OCI-LY1 (cell line): ENCODE results near the gene SYTL5.

ENCODE experiments used
- H2AFZ ChIP-seq: fragments of 200-600 bp; sonication (generic), shearing (Covaris generic); 2 replicates; pipeline ENCODE4 v1.6.0; 2014; ENCODE audit warnings: antibody characterized with exemption, mild to moderate bottlenecking, low read length
- H3F3A ChIP-seq: fragments of 200-600 bp; sonication (generic), shearing (Covaris generic); 2 replicates; pipeline ENCODE4 v1.6.0; 2014; ENCODE audit warnings: mild to moderate bottlenecking, antibody characterized with exemption, low read length, moderate library complexity; ENCODE audit not compliant: insufficient read depth
- H3K27ac ChIP-seq: fragments of 200-600 bp; sonication (generic); 2 replicates; pipeline ENCODE4 v1.5.1; 2014; ENCODE audit warnings: low read length, mixed run types, mild to moderate bottlenecking, low read depth; ENCODE audit not compliant: poor library complexity, severe bottlenecking
- H3K27me3 ChIP-seq: fragments of 200-600 bp; sonication (generic); 2 replicates; pipeline ENCODE4 v1.6.0; 2014; ENCODE audit warnings: antibody characterized with exemption, mild to moderate bottlenecking, low read length, moderate library complexity; ENCODE audit not compliant: insufficient read depth
- H3K36me3 ChIP-seq: fragments of 200-600 bp; sonication (generic); 2 replicates; pipeline ENCODE4 v1.6.1; 2014; ENCODE audit warnings: mild to moderate bottlenecking, antibody characterized with exemption, low read length, moderate library complexity, mixed read lengths; ENCODE audit not compliant: insufficient read depth
- H3K4me1 ChIP-seq: fragments of 200-600 bp; sonication (generic); 2 replicates; pipeline ENCODE4 v1.5.1; 2014; ENCODE audit warnings: mild to moderate bottlenecking, low read length, moderate library complexity; ENCODE audit not compliant: insufficient read depth, severe bottlenecking
- H3K4me2 ChIP-seq: fragments of 200-600 bp; sonication (generic), shearing (Covaris generic); 2 replicates; pipeline ENCODE4 v1.6.1; 2014; ENCODE audit warnings: low read length
- H3K4me3 ChIP-seq: fragments of 200-600 bp; sonication (generic); 2 replicates; pipeline ENCODE4 v1.5.1; 2014; ENCODE audit warnings: low read length, low read depth, mild to moderate bottlenecking, mixed read lengths; ENCODE audit not compliant: poor library complexity, severe bottlenecking
- H3K79me2 ChIP-seq: fragments of 200-600 bp; shearing (Covaris generic); 2 replicates; pipeline ENCODE4 v1.6.1; 2016; ENCODE audit warnings: mixed run types, low read length, mixed read lengths; ENCODE audit not compliant: insufficient read depth
- H3K9ac ChIP-seq: fragments of 200-600 bp; sonication (generic), shearing (Covaris generic); 2 replicates; pipeline ENCODE4 v1.6.1; 2014; ENCODE audit warnings: mild to moderate bottlenecking, low read length, mixed read lengths
- H3K9me2 ChIP-seq: fragments of 200-600 bp; sonication (generic), shearing (Covaris generic); 2 replicates; pipeline ENCODE4 v1.6.1; 2014; ENCODE audit warnings: low read depth, mild to moderate bottlenecking, low read length, mixed read lengths
- H3K9me3 ChIP-seq: fragments of 200-600 bp; shearing (Covaris generic); 2 replicates; pipeline ENCODE4 v1.6.1; 2014; ENCODE audit warnings: low read length, mixed read lengths
- H4K20me1 ChIP-seq: fragments of 200-600 bp; sonication (generic), shearing (Covaris generic); 2 replicates; pipeline ENCODE4 v1.6.0; 2016; ENCODE audit warnings: mild to moderate bottlenecking, low read length; ENCODE audit not compliant: insufficient read depth
- CTCF ChIP-seq: fragments of 200-600 bp; sonication (generic), shearing (Covaris generic); IDR thresholded peaks from 2 replicates; pipeline ENCODE4 v1.5.1; 2017; ENCODE audit warnings: mild to moderate bottlenecking, antibody characterized with exemption, low read length, moderate library complexity, mixed read lengths
- EZH2 ChIP-seq: fragments of 200-600 bp; sonication (generic), shearing (Covaris generic); IDR thresholded peaks from 2 replicates; pipeline ENCODE4 v1.8.0; 2017; ENCODE audit warnings: borderline replicate concordance, mixed run types, mild to moderate bottlenecking, antibody characterized with exemption, low read length, moderate library complexity, mixed read lengths

Gene SYTL5

GRCh38 chrX:38127961-38128360 lies 121.6 kb downstream of the SYTL5 start:
- Histone ChIP-seq H3K9ac (no peak overlapping the region), H4K20me1 (no peaks in the 10 kb centered on the region), H3K4me1 (no peaks in the 10 kb centered on the region), H3K9me3 (no peaks in the 10 kb centered on the region), H3F3A (no peaks in the 10 kb centered on the region), H3K79me2 (no peaks in the 10 kb centered on the region), H2AFZ (no peak overlapping the region), H3K9me2 (no peaks in the 10 kb centered on the region), H3K36me3 (no peaks in the 10 kb centered on the region), H3K27ac (no peak overlapping the region), H3K4me2 (no peak overlapping the region), H3K27me3 (no peaks in the 10 kb centered on the region), H3K4me3 (no peak overlapping the region)
- TF ChIP-seq CTCF (no peak), EZH2 (no peak)

- Histone ChIP-seq H3K27ac (no peak overlapping the region), H3K9me3 (no peaks in the 10 kb centered on the region), H3K4me2 (no peak overlapping the region), H3K9ac (no peak overlapping the region), H4K20me1 (no peaks in the 10 kb centered on the region), H3F3A (no peaks in the 10 kb centered on the region), H3K4me1 (no peaks in the 10 kb centered on the region), H2AFZ (no peak overlapping the region), H3K27me3 (no peaks in the 10 kb centered on the region), H3K9me2 (no peaks in the 10 kb centered on the region), H3K4me3 (no peak overlapping the region), H3K79me2 (no peaks in the 10 kb centered on the region), H3K36me3 (no peaks in the 10 kb centered on the region)
- TF ChIP-seq CTCF: no peak
- no peak for TF ChIP-seq EZH2
Measured at GRCh38 chrX:38129366-38129765, 123.0 kb downstream of the SYTL5 start.

DNA sequence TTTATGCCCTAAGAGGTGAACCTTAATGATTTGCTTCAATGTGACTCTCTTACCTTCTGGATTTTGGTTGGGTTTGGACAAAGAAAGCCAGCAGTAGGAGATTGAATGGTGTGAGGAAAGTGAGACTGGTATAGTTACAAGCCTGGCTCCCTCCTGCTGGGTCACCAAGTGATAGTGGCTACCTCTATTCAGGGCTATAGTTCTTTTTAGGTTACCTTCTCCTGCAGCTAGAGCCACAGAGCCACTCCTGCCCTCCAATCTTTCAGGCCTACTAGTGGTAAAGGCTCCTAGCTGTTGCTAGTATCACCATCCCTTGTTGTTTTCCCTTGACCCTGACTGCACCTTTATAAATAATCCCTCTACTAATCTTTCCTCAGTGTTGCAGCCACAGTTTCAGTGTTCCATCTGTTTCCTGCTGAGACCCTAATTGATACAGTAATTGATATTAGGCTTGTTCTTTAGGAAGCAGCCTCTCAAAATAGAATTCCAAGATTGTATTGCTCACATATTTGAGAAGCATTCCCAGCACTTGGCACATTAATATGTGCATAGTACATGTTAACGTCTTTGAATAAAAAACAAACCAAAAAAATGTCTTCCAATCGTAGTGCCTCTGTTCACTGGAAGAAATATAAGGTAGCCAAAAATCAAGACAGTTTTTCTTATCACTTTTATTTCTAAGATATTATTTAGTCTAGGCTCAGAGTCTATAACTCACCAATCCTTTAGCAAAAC lies 132.0 kb downstream of the SYTL5 start:
- no peak overlapping the region for H2AFZ ChIP-seq
- no peak overlapping the region for H3K27ac ChIP-seq
- TF ChIP-seq CTCF (no peak), EZH2 (no peak)
- H3K9me3 ChIP-seq: no peaks in the 10 kb centered on the region
- no peaks in the 10 kb centered on the region for H3F3A ChIP-seq
- H3K9me2 ChIP-seq: no peaks in the 10 kb centered on the region
- H3K36me3 ChIP-seq: no peaks in the 10 kb centered on the region
- no peaks in the 10 kb centered on the region for H4K20me1 ChIP-seq
- H3K4me1 ChIP-seq: no peaks in the 10 kb centered on the region
- no peaks in the 10 kb centered on the region for H3K79me2 ChIP-seq
- no peaks in the 10 kb centered on the region for H3K27me3 ChIP-seq
- no peak overlapping the region for H3K9ac ChIP-seq
- H3K4me3 ChIP-seq: no peak overlapping the region
- H3K4me2 ChIP-seq: no peak overlapping the region
